ENCODE data around the gene UBB.
"Not testable (repeated sequence)": the region's sequence is repeated elsewhere in the genome, so short reads cannot be mapped to it uniquely, and the experiment has no call there.

Gene UBB

GRCh38 chr17:16371742-16372141 lies 9.1 kb upstream of the UBB start:
- Histone ChIP-seq H3K4me3 (no peak overlapping the region), H3K9ac (no peak overlapping the region), H3K36me3 (no peaks in the 10 kb centered on the region), H3K27ac (no peak overlapping the region), H3K4me1 (no peaks in the 10 kb centered on the region), H3K27me3 (no peaks in the 10 kb centered on the region), H3K9me3 (no peaks in the 10 kb centered on the region), H3K4me2 (no peak overlapping the region), H4K20me1 (no peaks in the 10 kb centered on the region)
- no peak for TF ChIP-seq Cebpa-rat (IDR thresholded peaks at IDR 0.05)

GRCh38 chr17:16374146-16374938 lies 6.5 kb upstream of the UBB start:
- TF ChIP-seq Cebpa-rat (IDR thresholded peaks at IDR 0.05) = no peak
- H3K4me1 ChIP-seq = no peaks in the 10 kb centered on the region
- no peaks in the 10 kb centered on the region for H3K36me3 ChIP-seq
- no peaks in the 10 kb centered on the region for H3K9me3 ChIP-seq
- H3K27ac ChIP-seq = no peak overlapping the region
- H3K4me3 ChIP-seq = no peak overlapping the region
- no peaks in the 10 kb centered on the region for H4K20me1 ChIP-seq
- no peak overlapping the region for H3K9ac ChIP-seq
- H3K27me3 ChIP-seq = no peaks in the 10 kb centered on the region
- no peak overlapping the region for H3K4me2 ChIP-seq

GRCh38 chr17:16377941-16378341 lies 3.0 kb upstream of the UBB start:
- Histone ChIP-seq H3K27me3 (no peaks in the 10 kb centered on the region), H3K27ac (no peak overlapping the region), H3K36me3 (peaks cover 13% of the 10 kb centered on the region), H3K4me2 (no peak overlapping the region), H3K9me3 (no peaks in the 10 kb centered on the region), H3K4me1 (peaks cover 22% of the 10 kb centered on the region), H3K4me3 (no peak overlapping the region), H4K20me1 (peaks cover 18% of the 10 kb centered on the region), H3K9ac (no peak overlapping the region)
- TF ChIP-seq Cebpa-rat (IDR thresholded peaks at IDR 0.05) = no peak

GRCh38 chr17:16378636-16379282 lies 2.1 kb upstream of the UBB start:
- H3K9ac ChIP-seq = no peak overlapping the region
- peaks cover 21% of the 10 kb centered on the region for H3K36me3 ChIP-seq
- H3K9me3 ChIP-seq = no peaks in the 10 kb centered on the region
- H3K4me3 ChIP-seq = no peak overlapping the region
- H3K27me3 ChIP-seq = no peaks in the 10 kb centered on the region
- peaks cover 31% of the 10 kb centered on the region for H3K4me1 ChIP-seq
- H3K27ac ChIP-seq = no peak overlapping the region
- H3K4me2 ChIP-seq = no peak overlapping the region
- no peak for TF ChIP-seq Cebpa-rat (IDR thresholded peaks at IDR 0.05)
- peaks cover 26% of the 10 kb centered on the region for H4K20me1 ChIP-seq

- H3K27ac ChIP-seq = no peak overlapping the region
- no peak overlapping the region for H3K4me3 ChIP-seq
- H3K9ac ChIP-seq = no peak overlapping the region
- peaks cover 35% of the 10 kb centered on the region for H4K20me1 ChIP-seq
- H3K9me3 ChIP-seq = no peaks in the 10 kb centered on the region
- no peak for TF ChIP-seq Cebpa-rat (IDR thresholded peaks at IDR 0.05)
- peak overlapping the region; percentile 64 for H3K4me2 ChIP-seq
- peaks cover 29% of the 10 kb centered on the region for H3K36me3 ChIP-seq
- peaks cover 40% of the 10 kb centered on the region for H3K4me1 ChIP-seq
- H3K27me3 ChIP-seq = no peaks in the 10 kb centered on the region
Measured at GRCh38 chr17:16379654-16380053, 1.2 kb upstream of the UBB start.

GRCh38 chr17:16381496-16381820 lies 567 bp downstream of the UBB start:
- H3K9ac ChIP-seq = peak overlapping the region; percentile 97
- no peak for TF ChIP-seq Cebpa-rat (IDR thresholded peaks at IDR 0.05)
- H3K27me3 ChIP-seq = no peaks in the 10 kb centered on the region
- peak overlapping the region; percentile 100 for H3K27ac ChIP-seq
- H4K20me1 ChIP-seq = peaks cover 40% of the 10 kb centered on the region
- peaks cover 50% of the 10 kb centered on the region for H3K4me1 ChIP-seq
- H3K4me2 ChIP-seq = peak overlapping the region; percentile 88
- no peaks in the 10 kb centered on the region for H3K9me3 ChIP-seq
- peaks cover 29% of the 10 kb centered on the region for H3K36me3 ChIP-seq
- peak overlapping the region; percentile 84 for H3K4me3 ChIP-seq

GRCh38 chr17:16383216-16383615 lies 2.3 kb downstream of the UBB start:
- no peaks in the 10 kb centered on the region for H3K27me3 ChIP-seq
- H3K9me3 ChIP-seq = no peaks in the 10 kb centered on the region
- H3K4me2 ChIP-seq = peak overlapping the region; percentile 88
- peak overlapping the region; percentile 84; the same call in 1 of the 2 replicates for H3K4me3 ChIP-seq
- peaks cover 50% of the 10 kb centered on the region for H3K4me1 ChIP-seq
- TF ChIP-seq Cebpa-rat (IDR thresholded peaks at IDR 0.05) = no peak
- peaks cover 29% of the 10 kb centered on the region for H3K36me3 ChIP-seq
- no peak overlapping the region for H3K27ac ChIP-seq
- H3K9ac ChIP-seq = peak overlapping the region; percentile 24; the same call in 1 of the 2 replicates
- peaks cover 40% of the 10 kb centered on the region for H4K20me1 ChIP-seq

- H3K36me3 ChIP-seq = peaks cover 29% of the 10 kb centered on the region
- H3K9me3 ChIP-seq = no peaks in the 10 kb centered on the region
- no peak for TF ChIP-seq Cebpa-rat (IDR thresholded peaks at IDR 0.05)
- H3K4me2 ChIP-seq = peak overlapping the region; percentile 88
- H3K4me1 ChIP-seq = peaks cover 50% of the 10 kb centered on the region
- H3K27me3 ChIP-seq = no peaks in the 10 kb centered on the region
- no peak overlapping the region for H3K27ac ChIP-seq
- peaks cover 40% of the 10 kb centered on the region for H4K20me1 ChIP-seq
- H3K4me3 ChIP-seq = no peak overlapping the region
- H3K9ac ChIP-seq = no peak overlapping the region
Measured at GRCh38 chr17:16383772-16384287, 2.9 kb downstream of the UBB start.

GRCh38 chr17:16384557-16384956 lies 3.7 kb downstream of the UBB start:
- Histone ChIP-seq H3K4me1 (peaks cover 48% of the 10 kb centered on the region), H3K4me3 (no peak overlapping the region), H3K9me3 (no peaks in the 10 kb centered on the region), H3K4me2 (no peak overlapping the region), H3K27ac (no peak overlapping the region), H4K20me1 (peaks cover 40% of the 10 kb centered on the region), H3K36me3 (peaks cover 29% of the 10 kb centered on the region), H3K27me3 (no peaks in the 10 kb centered on the region), H3K9ac (no peak overlapping the region)
- TF ChIP-seq Cebpa-rat (IDR thresholded peaks at IDR 0.05) = no peak

- H3K4me3 ChIP-seq = peak overlapping the region; percentile 64
Measured at GRCh38 chr17:16386126-16386507, 5.2 kb downstream of the UBB start.

More at GRCh38 chr17:16386126-16386507, 5.2 kb downstream of the UBB start:
- Histone ChIP-seq H3K27ac (0 out of 2 replicates have a peak overlapping the region, but pooled peaks have one; percentile 43), H3K4me1 (peaks cover 40% of the 10 kb centered on the region), H4K20me1 (peaks cover 40% of the 10 kb centered on the region), H3K4me2 (peak overlapping the region; percentile 82), H3K9ac (peak overlapping the region; percentile 67), H3K36me3 (peaks cover 29% of the 10 kb centered on the region)
- H3K9me3 ChIP-seq, H3K27me3 ChIP-seq: not testable (repeated sequence)

All from BLaER1 (cell line).